CD14-positive monocyte (primary cell): ENCODE data around the gene CDH13. TPM values are rescaled to one million over a fixed set of nuclear protein-coding genes. Genes with fewer than 3 reads are reported as not detected.

Source experiments
- DNase-seq, 3 donors: peaks; one replicate each; pipeline ENCODE4 v3.0.0-alpha.2; 2011 to 2022
- H2AFZ ChIP-seq: 2 replicates; pipeline ENCODE4 v1.6.0; 2012; ENCODE audit warnings: mild to moderate bottlenecking, low read depth, low read length, inconsistent platforms; ENCODE audit not compliant: insufficient read depth, poor library complexity, severe bottlenecking
- H3K27ac ChIP-seq, 2 donors: 1 replicate in 1 of 2; 2 replicates in 1 of 2; pipeline ENCODE4 v1.5.1; 2012 to 2013; ENCODE audit warnings: low read length in 2 of 2, control low read depth in 1 of 2, inconsistent platforms in 1 of 2, low read depth in 1 of 2, mild to moderate bottlenecking in 1 of 2
- H3K27me3 ChIP-seq, 2 donors: one replicate each; pipeline versions ENCODE4 v1.6.0 to v1.6.1; 2011 to 2013; ENCODE audit warnings: low read length in 2 of 2; ENCODE audit not compliant: control insufficient read depth in 2 of 2, insufficient read depth in 2 of 2
- H3K36me3 ChIP-seq, 2 donors: replicated peaks in 1 of 2; 1 replicate in 1 of 2; 2 replicates in 1 of 2; pipeline versions ENCODE4 v1.5.1 to v1.6.1; 2012 to 2013; ENCODE audit warnings: low read length in 2 of 2, control low read depth in 1 of 2, inconsistent platforms in 1 of 2, mild to moderate bottlenecking in 1 of 2; ENCODE audit not compliant: insufficient read depth in 2 of 2, control insufficient read depth in 1 of 2
- H3K4me1 ChIP-seq, 2 donors: 1 replicate in 1 of 2; 2 replicates in 1 of 2; pipeline versions ENCODE4 v1.5.1 to v1.6.1; 2012 to 2013; ENCODE audit warnings: low read length in 2 of 2, control low read depth in 1 of 2, inconsistent platforms in 1 of 2, mild to moderate bottlenecking in 1 of 2, moderate library complexity in 1 of 2; ENCODE audit not compliant: insufficient read depth in 2 of 2, control insufficient read depth in 1 of 2
- H3K4me2 ChIP-seq: replicated peaks from 2 replicates; pipeline ENCODE3; 2012; ENCODE audit warnings: low read length, moderate library complexity, mild to moderate bottlenecking; ENCODE audit not compliant: poor library complexity, severe bottlenecking; ENCODE audit errors: extremely low read depth
- H3K4me3 ChIP-seq, 3 experiments: fragments of 200-600 bp in 1 of 3; sonication (generic) in 1 of 3; replicated peaks in 1 of 3; 1 replicate in 2 of 3; 2 replicates in 1 of 3; pipeline ENCODE4 v1.5.1; 2011 to 2013; ENCODE audit warnings: low read length in 3 of 3, mild to moderate bottlenecking in 3 of 3, control low read depth in 2 of 3, low read depth in 2 of 3, inconsistent platforms in 1 of 3, moderate library complexity in 1 of 3
- H3K79me2 ChIP-seq: 2 replicates; pipeline ENCODE4 v1.6.0; 2012; ENCODE audit warnings: mild to moderate bottlenecking, control low read depth, inconsistent platforms, low read length, moderate library complexity; ENCODE audit not compliant: insufficient read depth
- H3K9ac ChIP-seq: 2 replicates; pipeline ENCODE4 v1.6.0; 2017; ENCODE audit warnings: low read length, mild to moderate bottlenecking; ENCODE audit not compliant: insufficient read depth, poor library complexity, severe bottlenecking
- H3K9me3 ChIP-seq, 2 donors: replicated peaks in 1 of 2; 1 replicate in 1 of 2; 2 replicates in 1 of 2; pipeline versions ENCODE4 v1.5.1 to v1.6.1; 2012 to 2013; ENCODE audit warnings: low read length in 2 of 2, control low read depth in 1 of 2; ENCODE audit not compliant: control insufficient read depth in 1 of 2, insufficient read depth in 1 of 2
- H4K20me1 ChIP-seq: 2 replicates; pipeline ENCODE4 v1.6.0; 2012; ENCODE audit warnings: mild to moderate bottlenecking, low read length, control low read depth, moderate library complexity; ENCODE audit not compliant: insufficient read depth
- H3K27ac Mint-ChIP-seq, 7 donors: one replicate each; pipeline ENCODE4 v1.8.0; 2020; ENCODE audit warnings: mild to moderate bottlenecking in 7 of 7, mixed read lengths in 7 of 7, moderate library complexity in 6 of 7, inconsistent platforms in 2 of 7
- H3K27me3 Mint-ChIP-seq, 3 donors: one replicate each; pipeline ENCODE4 v1.8.0; 2021 to 2022; ENCODE audit warnings: low read depth in 3 of 3, mild to moderate bottlenecking in 3 of 3, mixed read lengths in 3 of 3, moderate library complexity in 3 of 3, inconsistent platforms in 1 of 3
- H3K36me3 Mint-ChIP-seq, 2 donors: one replicate each; pipeline ENCODE4 v1.8.0; 2020; ENCODE audit warnings: mixed read lengths in 2 of 2, inconsistent platforms in 1 of 2, mild to moderate bottlenecking in 1 of 2
- H3K4me1 Mint-ChIP-seq: one replicate; pipeline ENCODE4 v1.8.0; 2020; ENCODE audit warnings: mild to moderate bottlenecking, mixed read lengths
- H3K4me3 Mint-ChIP-seq, 2 donors: one replicate each; pipeline ENCODE4 v1.8.0; 2020; ENCODE audit warnings: mild to moderate bottlenecking in 2 of 2, mixed read lengths in 2 of 2, moderate library complexity in 1 of 2
- H3K9me3 Mint-ChIP-seq, 7 donors: one replicate each; pipeline ENCODE4 v1.8.0; 2020 to 2022; ENCODE audit warnings: mixed read lengths in 7 of 7, mild to moderate bottlenecking in 6 of 7, moderate library complexity in 6 of 7, inconsistent platforms in 2 of 7
- CTCF ChIP-seq: fragments of 200-600 bp; IDR thresholded peaks from one replicate; pipeline ENCODE4 v1.8.0; 2022; ENCODE audit warnings: antibody characterized with exemption, mild to moderate bottlenecking
- WGBS: methylation state at CpG from one replicate; pipeline ENCODE4 v1.1.5; 2013; ENCODE audit warnings: missing lambda C conversion rate; ENCODE audit not compliant: insufficient coverage; 5-methylcytosine and 5-hydroxymethylcytosine counted together
- intact Hi-C, 2 donors: fragments of 100-400 bp; cut with micrococcal nuclease; formaldehyde crosslinking; loops; one replicate each; pipeline versions ENCODE4 v1.15.0 to v1.15.1; 2023
- polyA plus RNA-seq, 3 donors: library from polyadenylated mRNA; depleted of rRNA in 1 of 3; unstranded in 2 of 3; stranded (reverse) in 1 of 3; fragments of 300-500 nt in 2 of 3; fragments of >200 nt in 1 of 3; fragmentation: Illumina TruSeq in 2 of 3; gene quantifications; 1 replicate in 2 of 3; 2 replicates in 1 of 3; pipeline ENCODE4 v1.2.3, GENCODE V29; 2012 to 2021

Gene CDH13
- polyA plus RNA-seq, 3 donors, result 0.13 to 0.19 TPM; not detected in 1

- intact Hi-C loops, result no loop called here
- Histone ChIP-seq H3K9ac (no peak overlapping the region), H3K79me2 (no peaks in the 10 kb centered on the region), H3K4me3 (no peak overlapping the region), H3K9me3 (no peaks in the 10 kb centered on the region), H3K4me2 (no peak overlapping the region), H3K27ac (no peak overlapping the region), H3K4me1 (peaks cover 0 to 1% of the 10 kb centered on the region in 2 donors), H3K36me3 (no peaks in the 10 kb centered on the region), H3K27me3 (peaks cover 0 to 26% of the 10 kb centered on the region in 2 donors), H2AFZ (no peak overlapping the region), H4K20me1 (no peaks in the 10 kb centered on the region)
- H3K4me3 Mint-ChIP-seq, result no peak overlapping the region
- no peaks in the 10 kb centered on the region for H3K36me3 Mint-ChIP-seq
- H3K4me1 Mint-ChIP-seq, result no peaks in the 10 kb centered on the region
- no peak for TF ChIP-seq CTCF
- DNase-seq, result no peak
- no peak overlapping the region for H3K27ac Mint-ChIP-seq
- 100% methylated on average over 1 of the region's 5 CpGs for WGBS
- H3K27me3 Mint-ChIP-seq, result peaks cover 5 to 30% (median 30%) of the 10 kb centered on the region in 3 donors
- peaks cover 0 to 3% (median 0%) of the 10 kb centered on the region in 7 donors for H3K9me3 Mint-ChIP-seq
Measured at GRCh38 chr16:83110269-83110668, 483.5 kb downstream of the CDH13 start.

GRCh38 chr16:83113317-83113716 is 486.5 kb downstream of the CDH13 start:
- H3K27ac Mint-ChIP-seq, result no peak overlapping the region
- no peaks in the 10 kb centered on the region for H3K79me2 ChIP-seq
- no peak overlapping the region for H3K9ac ChIP-seq
- H3K4me1 ChIP-seq, result peaks cover 14 to 28% of the 10 kb centered on the region in 2 donors
- H3K27me3 ChIP-seq, result peaks cover 0 to 32% of the 10 kb centered on the region in 2 donors
- TF ChIP-seq CTCF, result no peak
- no peaks in the 10 kb centered on the region for H3K4me1 Mint-ChIP-seq
- no peak overlapping the region for H3K4me3 Mint-ChIP-seq
- DNase-seq, result no peak
- no peaks in the 10 kb centered on the region for H4K20me1 ChIP-seq
- H3K9me3 ChIP-seq, result no peaks in the 10 kb centered on the region
- H3K36me3 Mint-ChIP-seq, result no peaks in the 10 kb centered on the region
- no peak overlapping the region for H3K4me2 ChIP-seq
- no peaks in the 10 kb centered on the region for H3K36me3 ChIP-seq
- peaks cover 4 to 30% (median 28%) of the 10 kb centered on the region in 3 donors for H3K27me3 Mint-ChIP-seq
- no peak overlapping the region for H3K4me3 ChIP-seq
- no peak overlapping the region for H2AFZ ChIP-seq
- 18% methylated on average over 5 of the region's 7 CpGs for WGBS
- intact Hi-C loops, result no loop called here
- H3K27ac ChIP-seq, result no peak overlapping the region
- H3K9me3 Mint-ChIP-seq, result peaks cover 0 to 5% (median 0%) of the 10 kb centered on the region in 7 donors
